Mesothelial cell of epicardium (in vitro differentiated cells): ENCODE results near the gene PC. TPM values are rescaled to one million over a fixed set of nuclear protein-coding genes. Genes with fewer than 3 reads are reported as not detected.

Source experiments
- DNase-seq, 2 experiments: peaks; one replicate each; pipeline ENCODE4 v3.0.0; 2021; ENCODE audit warnings: low spot score in 2 of 2; ENCODE audit not compliant: unreplicated experiment in 2 of 2
- H3K27ac Mint-ChIP-seq: 2 replicates; pipeline ENCODE4 v1.8.0; 2021; ENCODE audit warnings: mixed read lengths
- H3K27me3 Mint-ChIP-seq: 2 replicates; pipeline ENCODE4 v1.8.0; 2021; ENCODE audit warnings: low read depth, mixed read lengths
- H3K36me3 Mint-ChIP-seq: 2 replicates; pipeline ENCODE4 v1.8.0; 2021; ENCODE audit warnings: mixed read lengths
- H3K4me1 Mint-ChIP-seq: 2 replicates; pipeline ENCODE4 v1.8.0; 2021; ENCODE audit warnings: mixed read lengths
- H3K4me3 Mint-ChIP-seq: 2 replicates; pipeline ENCODE4 v1.8.0; 2021; ENCODE audit warnings: mild to moderate bottlenecking, moderate library complexity, mixed read lengths
- H3K9me3 Mint-ChIP-seq: 2 replicates; pipeline ENCODE4 v1.8.0; 2021; ENCODE audit warnings: mixed read lengths
- CTCF ChIP-seq: fragments of 200-600 bp; sonication (generic); IDR thresholded peaks from one replicate; pipeline ENCODE4 v1.5.0; 2021; ENCODE audit warnings: antibody characterized with exemption; ENCODE audit not compliant: unreplicated experiment
- total RNA-seq: library from RNA; stranded (reverse); gene quantifications from 3 replicates; pipeline ENCODE4 v1.2.1, GENCODE V29; 2021

Gene PC
- total RNA-seq, 1 donor from 2014 or later, result 9.5 TPM

- H3K4me3 Mint-ChIP-seq, result no peak overlapping the region
- H3K36me3 Mint-ChIP-seq, result no peaks in the 10 kb centered on the region
- no peak for DNase-seq
- H3K4me1 Mint-ChIP-seq, result no peaks in the 10 kb centered on the region
- H3K27me3 Mint-ChIP-seq, result no peaks in the 10 kb centered on the region
- no peak for TF ChIP-seq CTCF
- no peaks in the 10 kb centered on the region for H3K9me3 Mint-ChIP-seq
- no peak overlapping the region for H3K27ac Mint-ChIP-seq
These were observed 50.2 kb downstream of the PC start for GRCh38 chr11:66907751-66908630.

DNA sequence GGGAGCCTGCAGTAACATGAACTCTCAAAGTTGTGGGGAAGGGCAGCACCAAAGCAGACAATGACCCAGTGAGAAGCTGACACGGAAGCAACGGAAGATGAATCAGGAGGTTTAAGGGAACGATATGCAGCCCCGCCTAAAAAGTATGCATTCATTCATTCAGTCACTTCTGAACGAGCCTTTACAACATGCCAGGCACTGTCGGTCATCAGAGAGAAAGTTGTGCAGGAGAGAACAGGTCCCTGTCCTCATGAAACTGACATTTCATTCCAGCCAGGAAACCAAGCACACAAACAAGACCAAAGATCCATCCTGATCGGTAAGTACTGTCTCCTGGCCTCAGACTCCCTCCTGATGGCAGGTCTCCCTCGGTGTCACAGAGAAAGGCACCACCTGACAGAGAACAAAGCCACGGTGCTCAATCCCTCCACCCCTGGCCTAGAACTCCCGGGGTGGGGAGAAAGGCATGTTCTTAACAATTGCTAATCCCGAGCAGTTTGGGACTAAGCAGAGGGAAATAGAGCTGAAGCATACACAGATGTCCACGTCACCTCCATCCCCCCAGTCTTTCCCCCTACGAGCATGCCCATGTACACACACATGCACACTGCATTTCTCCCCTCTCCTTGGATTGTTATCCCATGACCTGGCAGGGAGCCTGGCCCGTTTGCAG lies 52.0 kb downstream of the PC start:
- no peak overlapping the region for H3K4me3 Mint-ChIP-seq

GRCh38 chr11:66905631-66906030 lies 52.6 kb downstream of the PC start:
- no peaks in the 10 kb centered on the region for H3K4me1 Mint-ChIP-seq
- no peak overlapping the region for H3K27ac Mint-ChIP-seq
- H3K4me3 Mint-ChIP-seq, result no peak overlapping the region
- H3K36me3 Mint-ChIP-seq, result no peaks in the 10 kb centered on the region
- H3K27me3 Mint-ChIP-seq, result no peaks in the 10 kb centered on the region
- no peak for TF ChIP-seq CTCF
- DNase-seq, result no peak
- H3K9me3 Mint-ChIP-seq, result no peaks in the 10 kb centered on the region

More for the DNA sequence above, 52.0 kb downstream of the PC start:
- no peak for TF ChIP-seq CTCF
- no peaks in the 10 kb centered on the region for H3K36me3 Mint-ChIP-seq
- H3K27ac Mint-ChIP-seq, result no peak overlapping the region
- H3K9me3 Mint-ChIP-seq, result no peaks in the 10 kb centered on the region
- no peak for DNase-seq
- H3K4me1 Mint-ChIP-seq, result no peaks in the 10 kb centered on the region
- H3K27me3 Mint-ChIP-seq, result no peaks in the 10 kb centered on the region

DNA sequence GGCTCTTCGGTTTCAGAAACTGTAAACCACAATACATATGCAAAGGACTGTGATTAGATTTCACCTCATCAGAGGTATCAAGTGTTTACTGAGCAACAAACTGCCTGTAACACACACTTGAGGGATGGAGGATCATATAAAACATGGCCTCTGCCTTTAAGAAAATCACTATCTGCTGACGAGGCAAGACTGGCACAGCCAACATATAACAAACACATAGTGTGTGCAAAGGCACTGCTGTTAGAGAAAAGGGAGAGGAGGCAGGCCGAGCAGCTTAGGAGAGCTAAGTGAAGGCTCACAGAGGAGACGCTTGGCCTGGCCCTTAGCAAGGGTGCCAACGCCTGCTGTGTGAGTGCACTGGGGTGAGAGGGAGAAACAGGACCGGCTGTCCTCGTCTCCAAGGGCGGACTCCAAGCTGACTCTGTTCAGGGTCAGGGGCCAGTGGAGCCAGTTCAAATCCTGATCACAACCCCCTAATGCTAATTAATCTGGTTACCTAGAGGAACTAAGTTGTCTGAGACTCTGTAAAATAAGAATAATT lies 53.1 kb downstream of the PC start:
- Mint-ChIP-seq H3K27ac (no peak overlapping the region), H3K9me3 (no peaks in the 10 kb centered on the region), H3K4me3 (no peak overlapping the region), H3K36me3 (no peaks in the 10 kb centered on the region), H3K4me1 (no peaks in the 10 kb centered on the region), H3K27me3 (no peaks in the 10 kb centered on the region)
- no peak for DNase-seq
- TF ChIP-seq CTCF, result no peak

DNA sequence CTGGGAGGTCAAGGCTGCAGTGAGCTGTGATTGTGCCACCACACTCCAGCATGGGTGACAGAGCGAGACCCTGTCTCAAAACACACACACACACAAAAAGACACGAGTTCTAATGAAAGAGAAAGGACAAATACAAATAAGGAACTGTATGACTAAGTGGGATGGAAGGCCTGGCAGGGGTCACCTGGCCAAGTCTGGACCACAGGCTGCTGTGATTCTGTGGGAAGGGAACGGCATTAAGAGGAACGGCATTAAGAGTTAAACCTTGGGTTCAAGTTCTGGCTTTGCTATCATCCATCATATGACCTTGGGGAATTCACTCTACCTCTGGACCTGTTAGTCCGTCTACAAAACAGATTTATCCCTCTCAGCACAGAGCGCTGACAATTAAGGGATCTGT lies 53.6 kb downstream of the PC start:
- DNase-seq, result no peak
- no peaks in the 10 kb centered on the region for H3K27me3 Mint-ChIP-seq
- TF ChIP-seq CTCF, result no peak
- H3K9me3 Mint-ChIP-seq, result no peaks in the 10 kb centered on the region
- H3K4me3 Mint-ChIP-seq, result no peak overlapping the region
- no peak overlapping the region for H3K27ac Mint-ChIP-seq
- H3K4me1 Mint-ChIP-seq, result no peaks in the 10 kb centered on the region
- H3K36me3 Mint-ChIP-seq, result no peaks in the 10 kb centered on the region
